HK-2 (cell line): Measurements from ENCODE around the gene SLC43A1.
"Not testable (repeated sequence)": the region's sequence is repeated elsewhere in the genome, so short reads cannot be mapped to it uniquely, and the experiment has no call there.

ENCODE experiments used
- DNase-seq: peaks from one replicate; pipeline ENCODE4 v3.0.0-alpha.2; 2018; ENCODE audit not compliant: unreplicated experiment

Gene SLC43A1

GRCh38 chr11:57460758-57461749, 54.4 kb downstream of the SLC43A1 start:
- DNase-seq = no peak

DNA sequence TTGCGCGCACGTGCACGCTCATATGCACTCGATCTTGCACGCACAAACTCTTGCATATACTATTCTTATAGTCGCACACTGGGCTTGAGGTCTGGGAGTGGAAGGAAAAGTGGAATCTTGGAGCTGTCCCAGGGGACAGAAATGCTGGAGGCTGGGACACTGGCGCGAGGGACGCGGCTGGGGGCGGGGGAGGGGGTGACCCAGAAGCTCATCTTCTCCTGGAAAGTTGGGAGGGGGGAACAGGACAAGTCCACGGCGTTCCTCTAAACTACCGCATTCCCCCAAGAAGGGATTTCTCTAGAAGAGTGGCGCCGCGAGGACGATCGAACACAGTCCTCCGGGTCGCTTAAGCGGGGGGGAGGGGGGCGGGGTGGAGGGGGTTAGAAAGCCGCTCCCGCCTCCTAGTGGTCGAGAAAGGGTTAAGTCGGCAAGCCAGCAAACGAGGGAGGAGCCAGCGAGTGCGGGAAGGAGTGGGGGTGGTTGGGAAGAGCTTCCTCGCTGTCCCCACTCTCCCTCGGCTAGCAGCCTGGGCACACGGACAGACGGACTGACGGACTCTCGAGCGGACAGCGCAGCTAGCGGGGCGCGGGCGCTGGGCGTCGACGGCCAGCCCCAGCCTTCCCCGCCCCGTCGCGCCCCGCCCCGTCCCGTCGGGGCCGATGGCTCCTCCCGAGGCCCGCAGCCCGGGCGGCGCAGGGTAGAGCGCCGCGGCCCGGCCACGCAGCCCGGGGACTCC, 55.3 kb downstream of the SLC43A1 start, which contains the start of gene RTN4RL2:
Gene RTN4RL2 (plus strand): TSS at position 507 of the 736 bp plus-strand sequence. CDS start 338 bp downstream, outside the sequence.
- DNase-seq = peak; percentile 49

DNA sequence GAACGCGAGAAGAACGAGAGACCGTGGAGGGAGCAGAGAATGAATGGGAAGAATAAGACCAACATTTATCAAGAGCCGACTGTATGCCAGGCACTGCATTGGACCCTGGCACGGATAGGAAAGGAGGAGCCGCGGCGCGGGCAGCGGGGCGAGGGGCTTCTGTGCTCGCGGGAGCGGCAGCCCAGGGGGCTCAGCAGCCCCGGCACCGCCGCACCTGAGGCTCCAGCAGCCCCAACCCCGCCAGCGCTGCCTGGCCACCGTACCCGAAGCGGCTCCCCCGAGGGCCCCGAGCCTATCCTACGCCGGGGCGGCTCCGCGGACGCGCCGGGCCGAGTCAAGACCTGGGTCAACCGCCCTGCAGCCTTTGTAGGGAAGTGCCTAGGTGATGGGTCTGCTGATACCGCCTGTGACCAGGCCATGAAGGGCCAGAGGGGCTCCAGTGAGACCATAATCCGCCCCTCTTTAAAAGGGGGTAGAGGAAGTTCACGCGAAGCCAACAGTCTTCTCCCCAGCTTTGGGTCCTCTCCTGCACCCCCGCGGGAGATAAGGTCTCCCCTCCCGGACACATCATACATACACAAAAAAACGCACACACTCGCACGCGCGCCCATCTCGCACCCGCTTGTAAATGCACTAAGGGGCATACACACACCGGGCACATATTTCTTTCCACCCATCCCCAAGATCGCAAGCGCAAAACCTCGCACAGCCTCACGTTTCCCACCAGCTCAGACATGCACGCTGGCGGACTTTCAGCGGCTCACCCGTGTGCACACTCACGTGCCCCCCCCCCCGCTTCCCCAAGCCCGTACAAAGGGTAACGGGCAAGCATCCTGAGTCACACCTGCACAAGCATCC, 56.1 kb downstream of the SLC43A1 start:
- DNase-seq = no peak

DNA sequence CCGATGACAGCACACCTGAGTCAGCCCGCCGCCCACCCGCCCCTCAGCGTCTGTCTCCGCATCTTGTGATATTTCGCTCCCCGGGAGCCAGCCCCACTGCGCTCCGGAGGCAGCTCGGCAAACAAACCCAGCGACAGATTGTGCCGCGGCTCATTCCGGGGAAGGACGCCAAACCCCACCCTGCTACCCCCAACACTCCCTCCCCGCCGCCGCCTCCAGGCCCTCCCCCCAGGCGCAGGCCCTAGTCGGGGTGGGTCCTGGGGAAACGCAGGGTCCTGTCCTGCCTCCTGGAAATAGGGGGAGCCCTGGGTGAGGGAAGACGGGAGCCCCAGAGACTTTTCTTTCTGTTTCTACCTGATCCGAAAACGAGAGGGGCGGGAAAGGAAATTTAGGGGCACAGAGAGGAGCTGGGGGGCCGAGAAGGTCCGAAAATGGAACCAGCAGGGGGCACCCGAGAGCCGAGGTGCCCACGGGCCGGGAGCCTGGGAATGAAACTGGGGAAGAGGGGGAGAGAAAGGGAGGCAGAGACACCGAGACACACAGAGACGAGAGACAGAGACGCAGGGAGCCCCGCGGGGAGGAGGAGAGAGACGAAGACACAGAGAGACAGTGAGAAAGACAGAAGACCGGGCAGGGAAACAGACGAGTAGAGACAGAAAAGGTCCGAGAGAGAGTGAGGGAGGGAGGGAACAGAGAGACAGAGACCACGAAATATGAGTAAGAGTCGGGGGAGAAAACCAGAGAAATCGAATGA, 56.9 kb downstream of the SLC43A1 start:
- no peak for DNase-seq

DNA sequence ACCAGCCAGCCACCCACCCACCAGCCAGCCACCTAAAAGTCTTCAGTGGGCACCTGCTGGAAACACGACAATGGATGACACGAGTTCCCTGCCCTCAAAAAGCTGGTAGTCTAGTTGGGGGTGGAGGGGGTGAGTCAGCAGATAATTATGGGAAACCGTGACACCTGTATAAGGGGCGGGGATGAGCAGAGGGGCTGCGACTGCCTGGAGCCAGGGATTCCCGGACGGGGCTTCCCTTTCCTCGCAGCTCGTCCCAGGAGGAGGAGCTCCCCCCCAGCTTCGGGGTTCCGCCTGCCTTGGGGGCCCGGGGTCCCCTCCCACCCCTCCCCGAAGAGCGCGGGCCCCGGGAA, 57.5 kb downstream of the SLC43A1 start:
- no peak for DNase-seq

DNA sequence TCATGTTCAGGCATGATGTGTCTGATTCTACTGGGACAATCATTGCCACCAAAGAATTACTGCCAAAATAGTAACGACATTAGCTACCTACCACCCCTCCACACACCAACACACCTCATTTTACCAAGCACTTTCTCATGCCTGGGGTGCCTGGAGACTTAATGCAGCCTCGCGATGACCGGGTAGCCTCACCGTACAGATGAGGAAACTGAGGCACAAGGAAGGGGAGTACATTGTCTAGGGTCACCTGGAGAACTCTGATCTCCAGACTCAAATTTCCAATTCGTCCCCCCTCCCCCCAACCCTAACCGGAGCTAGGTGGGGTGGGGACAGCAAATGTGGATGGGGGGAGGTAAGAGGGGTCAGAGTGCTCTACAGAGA, 57.9 kb downstream of the SLC43A1 start:
- no peak for DNase-seq

GRCh38 chr11:57456960-57457642, 58.4 kb downstream of the SLC43A1 start:
- DNase-seq = peak; percentile 80

GRCh38 chr11:57453543-57454177, 61.8 kb downstream of the SLC43A1 start:
- no peak for DNase-seq

GRCh38 chr11:57446055-57446454, 69.4 kb downstream of the SLC43A1 start:
- no peak for DNase-seq

DNA sequence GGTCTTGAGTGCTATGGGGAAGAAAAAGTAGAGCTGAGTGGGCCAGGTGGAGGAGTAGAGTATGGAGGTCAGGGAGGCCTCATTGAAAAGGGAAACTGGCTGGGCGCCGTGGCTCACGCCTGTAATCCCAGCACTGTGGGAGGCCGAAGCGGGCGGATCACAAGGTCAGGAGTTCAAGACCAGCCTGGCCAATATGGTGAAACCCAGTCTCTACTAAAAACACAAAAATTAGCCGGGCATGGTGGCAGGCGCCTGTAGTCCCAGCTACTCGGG, 70.4 kb downstream of the SLC43A1 start:
- not testable (repeated sequence) for DNase-seq

DNA sequence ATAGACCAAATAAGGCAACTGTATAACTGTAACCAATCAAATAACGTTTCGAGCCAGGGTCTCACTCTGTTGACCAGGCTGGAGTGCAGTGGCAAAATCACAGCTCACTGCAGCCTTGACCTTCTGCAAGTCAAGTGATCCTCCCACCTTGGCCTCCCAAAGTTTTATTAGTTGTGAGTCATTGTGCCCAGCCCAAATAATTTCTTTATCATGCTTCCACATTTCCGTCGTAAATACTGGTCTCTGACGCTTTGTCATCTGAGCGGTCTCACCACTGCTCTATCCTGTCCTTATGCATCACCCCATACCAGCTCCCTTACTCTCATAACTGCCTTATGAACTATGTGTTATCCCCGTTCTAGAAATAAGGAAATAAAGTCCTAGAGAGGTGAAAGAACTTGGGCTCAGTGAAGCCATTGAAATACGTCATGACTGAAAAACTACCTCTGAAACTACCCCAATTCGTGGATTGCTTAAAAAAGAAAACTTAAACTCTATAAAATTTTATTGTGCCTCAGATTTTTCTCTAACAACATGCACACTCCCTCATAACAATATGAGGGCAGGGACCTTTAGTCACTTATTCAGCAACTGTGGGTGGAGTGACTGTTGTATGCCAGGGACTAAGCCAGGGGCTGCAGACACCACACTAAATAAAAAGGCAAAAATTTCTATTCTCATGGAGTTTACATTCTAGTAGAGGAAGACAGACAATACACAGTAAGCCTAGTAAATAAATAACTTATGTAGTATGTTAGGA, 71.0 kb downstream of the SLC43A1 start:
- no peak for DNase-seq

GRCh38 chr11:57440744-57441414, 74.6 kb downstream of the SLC43A1 start:
- DNase-seq = no peak

DNA sequence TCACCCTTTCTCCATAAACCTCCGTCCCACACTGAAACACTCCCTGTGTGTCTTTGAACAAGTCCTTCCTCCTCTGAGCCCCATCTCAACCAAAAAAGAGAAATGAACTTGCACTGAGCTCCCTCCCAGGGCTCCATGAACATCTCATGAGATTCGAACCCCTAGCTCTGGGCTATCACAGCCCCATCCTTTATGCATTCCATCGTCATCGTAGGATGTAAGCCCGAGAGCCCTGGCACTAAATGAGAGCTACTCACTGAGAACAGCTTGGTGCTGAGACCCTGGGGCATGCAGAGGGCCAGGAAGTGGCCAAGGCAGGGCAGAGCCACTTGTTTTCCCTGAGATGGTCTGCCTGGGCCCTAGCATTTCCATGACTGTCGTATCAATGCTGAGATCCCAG, 75.7 kb downstream of the SLC43A1 start:
- DNase-seq = no peak

DNA sequence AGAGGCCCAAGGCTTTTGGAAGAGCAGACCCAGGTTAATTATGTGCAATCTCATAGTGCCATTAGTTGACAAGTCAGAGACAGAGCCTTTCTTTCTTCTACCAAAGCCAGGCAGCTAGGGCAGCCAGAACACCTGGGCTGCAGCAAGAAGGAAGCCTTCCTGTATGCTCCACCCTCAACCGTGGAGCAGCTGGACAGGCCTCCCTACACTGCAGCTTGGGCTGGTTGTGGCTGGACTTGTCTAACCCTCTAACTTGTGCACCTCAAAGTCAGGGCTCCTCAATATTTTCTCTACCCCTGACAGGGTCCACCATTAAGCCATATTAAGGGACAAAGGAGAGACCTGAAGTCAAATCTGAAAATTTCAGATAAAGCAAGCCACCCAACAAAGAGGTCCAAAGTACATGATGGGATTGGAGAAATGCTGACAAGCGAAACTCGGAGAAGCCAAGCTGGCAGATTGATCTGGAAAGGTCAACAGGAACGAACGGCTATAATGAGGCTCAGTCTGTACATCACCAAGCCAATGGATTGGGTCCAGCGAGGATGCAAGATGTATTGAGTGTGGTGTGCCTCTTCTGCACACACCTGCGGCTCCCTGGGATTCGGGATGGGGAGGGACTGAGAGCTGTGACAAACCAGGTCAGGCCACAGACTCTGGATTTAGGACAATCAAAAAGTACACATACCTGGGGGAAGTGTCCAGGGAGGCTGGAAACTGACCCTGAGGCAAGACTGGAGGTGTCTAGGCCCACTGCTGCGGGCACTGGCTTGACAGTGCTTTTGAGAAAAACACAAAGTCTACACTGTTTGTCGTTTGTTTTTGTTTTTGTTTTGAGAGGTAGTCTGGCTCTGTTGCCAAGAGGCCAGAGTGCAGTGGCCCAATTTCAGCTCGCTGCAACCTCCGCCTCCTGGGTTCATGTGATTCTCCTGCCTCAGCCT, 76.9 kb downstream of the SLC43A1 start:
- no peak for DNase-seq

DNA sequence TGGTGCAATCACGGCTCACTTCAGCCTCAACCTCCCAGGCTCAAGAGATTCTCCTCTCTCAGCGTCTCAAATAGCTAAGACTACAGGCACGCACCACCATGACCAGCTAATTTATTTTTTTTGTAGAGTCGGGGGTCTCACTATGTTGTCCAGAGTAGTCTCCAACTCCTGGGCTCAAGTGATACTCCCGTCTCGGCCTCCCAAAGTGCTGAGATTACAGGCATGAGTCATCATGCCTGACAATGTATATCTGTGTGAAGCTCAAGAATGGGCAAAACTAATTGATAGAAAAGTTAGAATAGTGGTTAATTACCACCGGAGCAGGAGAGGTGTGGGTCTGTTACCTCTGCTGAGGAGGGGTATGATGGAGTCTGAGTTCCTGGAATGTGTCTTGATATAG, 79.5 kb downstream of the SLC43A1 start:
- no peak for DNase-seq

GRCh38 chr11:57434640-57435546, 80.6 kb downstream of the SLC43A1 start:
- no peak for DNase-seq
